ENCODE results near the gene GIMAP7. TPM values are rescaled to one million over a fixed set of nuclear protein-coding genes. Genes with fewer than 3 reads are reported as not detected.
A peak's percentile ranks its signal among the peaks of the same experiment; 100 is the strongest.

GIMAP7 gene
- total and polyA plus RNA-seq, 10 donors, result 48.7 to 137 (median 101) TPM

DNA sequence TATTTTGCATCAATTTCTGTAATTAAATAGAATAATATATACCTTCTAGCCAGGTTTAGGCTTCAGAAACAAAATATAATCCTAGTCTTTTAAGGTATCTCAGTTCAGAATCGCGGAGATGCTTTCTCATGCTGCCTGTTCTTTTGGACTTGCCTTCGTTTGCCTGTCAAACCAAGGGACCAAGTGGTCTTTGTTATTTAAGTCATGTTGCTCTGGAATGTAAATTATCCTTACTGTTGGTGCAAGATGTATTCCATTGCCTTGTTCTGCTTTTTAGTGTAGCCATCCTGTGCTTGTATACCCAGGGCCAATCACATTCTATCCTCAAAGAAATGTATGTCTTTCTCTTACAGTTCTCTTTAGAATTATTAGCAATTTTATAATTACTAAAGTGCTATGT, 51.5 kb downstream of the GIMAP7 start:
- WGBS, 5 donors, result 58 to 92% (median 84%) methylated on average over 3 of the region's 3 CpGs
- Histone ChIP-seq H3K36me3 (peaks cover 3 to 15% (median 14%) of the 10 kb centered on the region in 6 donors), H3K4me3 (peak overlapping the region in 1 of 8 donors; percentile 76), H3K9me3 (peaks cover 0 to 28% (median 2%) of the 10 kb centered on the region in 8 donors), H3K27ac (peak overlapping the region in 7 of 8 donors; percentile 20 to 93 (median 88)), H3K4me1 (peaks cover 10 to 62% (median 22%) of the 10 kb centered on the region in 6 donors), H3K27me3 (replicated peaks in 1 of 7) (no peaks in the 10 kb centered on the region)
- TF ChIP-seq POLR2A (IDR thresholded peaks at IDR 0.05) (no peak), POLR2AphosphoS5 (IDR thresholded peaks at IDR 0.05) (no peak), CTCF (IDR thresholded peaks at IDR 0.05 in 8 of 11, conservative IDR thresholded peaks at IDR 0.05 in 3 of 11) (no peak)
- DNase-seq, result no peak
- intact Hi-C loops (cut with DNase I; ENCODE audit: low total_unique reads), result no loop called here

DNA sequence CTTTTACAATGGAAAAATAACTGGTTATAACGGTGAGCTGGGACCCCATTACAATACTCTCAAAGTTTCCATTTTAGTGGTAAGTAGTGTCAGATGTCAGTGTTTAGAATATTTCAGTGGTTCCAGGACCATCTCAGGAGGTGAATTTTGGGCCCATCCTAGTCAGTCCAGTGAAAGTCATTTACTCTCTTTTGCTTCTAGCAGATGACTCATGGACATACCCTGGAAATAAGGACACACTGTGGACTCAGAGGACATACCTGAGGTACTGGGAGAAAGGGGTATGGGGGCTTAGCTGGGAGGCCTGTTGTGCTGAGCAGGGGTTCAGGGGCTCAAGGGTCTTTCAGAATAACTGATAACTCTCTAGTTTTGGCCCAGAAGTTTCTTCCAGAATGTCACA, 51.9 kb downstream of the GIMAP7 start:
- no peak for DNase-seq
- intact Hi-C loops (cut with DNase I; ENCODE audit: low total_unique reads), result no loop called here
- H3K4me3 ChIP-seq, result peak overlapping the region in 4 of 8 donors; percentile 55 to 76 (median 63)
- H3K27me3 ChIP-seq (replicated peaks in 1 of 7), result no peaks in the 10 kb centered on the region
- peaks cover 0 to 28% (median 5%) of the 10 kb centered on the region in 8 donors for H3K9me3 ChIP-seq
- H3K36me3 ChIP-seq, result peaks cover 3 to 20% (median 19%) of the 10 kb centered on the region in 6 donors
- peaks cover 10 to 67% (median 26%) of the 10 kb centered on the region in 6 donors for H3K4me1 ChIP-seq
- TF ChIP-seq CTCF (IDR thresholded peaks at IDR 0.05 in 8 of 11, conservative IDR thresholded peaks at IDR 0.05 in 3 of 11) (no peak), POLR2AphosphoS5 (IDR thresholded peaks at IDR 0.05) (no peak), POLR2A (IDR thresholded peaks at IDR 0.05) (no peak)
- 77 to 90% (median 87%) methylated on average over 1 of the region's 1 CpG for WGBS, 5 donors
- H3K27ac ChIP-seq, result peak overlapping the region; percentile 20 to 93 (median 88)

GRCh38 chr7:150567169-150567568, 52.5 kb downstream of the GIMAP7 start, which contains the start of gene GIMAP4:
Gene GIMAP4, plus strand, starts transcription at chr7:150567390. Its CDS starts 2,512 bp downstream, at chr7:150569902.
- H3K4me3 ChIP-seq, result peak within 1 kb of the TSS; percentile 45 to 76 (median 60)
- TF ChIP-seq POLR2AphosphoS5 (IDR thresholded peaks at IDR 0.05), result peak in 1 of 3 donors; percentile 75
- peak in 1 of 3 donors; percentile 26 for TF ChIP-seq POLR2A (IDR thresholded peaks at IDR 0.05)
- TF ChIP-seq CTCF (IDR thresholded peaks at IDR 0.05 in 8 of 11, conservative IDR thresholded peaks at IDR 0.05 in 3 of 11), result no peak
- peaks cover 3 to 26% (median 25%) of the 10 kb centered on the region in 6 donors for H3K36me3 ChIP-seq
- H3K4me1 ChIP-seq, result peaks cover 10 to 73% (median 28%) of the 10 kb centered on the region in 6 donors
- H3K27ac ChIP-seq, result peak within 1 kb of the TSS; percentile 73 to 93 (median 88)
- intact Hi-C loops (cut with DNase I; ENCODE audit: low total_unique reads), result no loop called here
- 20 to 43% (median 36%) methylated on average over 9 of the region's 9 CpGs for WGBS, 5 donors
- H3K9me3 ChIP-seq, result peaks cover 0 to 28% (median 11%) of the 10 kb centered on the region in 8 donors
- no peaks in the 10 kb centered on the region for H3K27me3 ChIP-seq (replicated peaks in 1 of 7)
- peak; percentile 62 for DNase-seq

GRCh38 chr7:150567871-150568301, 53.2 kb downstream of the GIMAP7 start:
- peaks cover 6 to 33% (median 32%) of the 10 kb centered on the region in 6 donors for H3K36me3 ChIP-seq
- no peaks in the 10 kb centered on the region for H3K27me3 ChIP-seq (replicated peaks in 1 of 7)
- peak overlapping the region; percentile 73 to 93 (median 88) for H3K27ac ChIP-seq
- H3K9me3 ChIP-seq, result peaks cover 0 to 30% (median 18%) of the 10 kb centered on the region in 8 donors
- H3K4me3 ChIP-seq, result peak overlapping the region; percentile 45 to 76 (median 60)
- TF ChIP-seq CTCF (IDR thresholded peaks at IDR 0.05 in 8 of 11, conservative IDR thresholded peaks at IDR 0.05 in 3 of 11), result no peak
- no peak for TF ChIP-seq POLR2A (IDR thresholded peaks at IDR 0.05)
- TF ChIP-seq POLR2AphosphoS5 (IDR thresholded peaks at IDR 0.05), result no peak
- 36 to 48% (median 41%) methylated on average over 3 of the region's 3 CpGs for WGBS, 5 donors
- H3K4me1 ChIP-seq, result peaks cover 10 to 73% (median 28%) of the 10 kb centered on the region in 6 donors
- intact Hi-C loops (cut with DNase I; ENCODE audit: low total_unique reads), result no loop called here
- no peak for DNase-seq

Data from spleen (tissue), 11 donors.